Measurements from ENCODE around the gene EEF1B2.

GRCh38 chr2:206208900-206209299 lies 49.2 kb downstream of the EEF1B2 start:
- TF ChIP-seq GATA3 (IDR thresholded peaks at IDR 0.05; ENCODE audit: low read depth, low read length) (no peak), GATA2 (IDR thresholded peaks at IDR 0.05; ENCODE audit: low read depth, low read length) (no peak)

Measured in SH-SY5Y (cell line).